Measurements from ENCODE around the gene ROR2. TPM values are rescaled to one million over a fixed set of nuclear protein-coding genes. Genes with fewer than 3 reads are reported as not detected.

ROR2 gene
- total RNA-seq, 1 experiment from 2014 or later = 2.7 TPM

DNA sequence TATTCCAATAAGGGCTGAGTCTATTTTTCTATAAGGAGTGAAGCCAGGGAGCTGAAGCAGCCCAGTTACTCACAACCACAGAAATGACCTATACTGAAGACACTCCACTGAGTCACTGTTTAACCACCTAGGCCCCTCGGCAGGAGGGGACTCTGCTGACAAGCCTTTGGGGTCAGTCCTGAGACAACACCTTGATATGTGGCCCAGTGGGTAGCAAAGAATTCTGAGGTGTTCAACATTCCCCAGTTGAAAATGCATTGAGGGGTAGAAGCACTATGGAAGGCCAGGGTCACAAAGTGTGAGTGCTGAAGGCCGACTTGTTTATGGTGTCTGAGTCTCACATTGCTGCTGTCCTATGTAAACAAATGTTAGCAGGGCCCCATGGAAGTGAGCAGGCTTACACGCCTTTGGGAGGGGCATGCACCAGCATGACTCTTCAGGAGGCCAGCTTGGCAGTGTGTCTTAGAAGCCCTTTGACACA, 413.8 kb downstream of the ROR2 start:
- Histone ChIP-seq H3K79me1 (ENCODE audit: insufficient read depth, low read depth, low read length, poor library complexity, severe bottlenecking) (no peaks in the 10 kb centered on the region), H4K5ac (ENCODE audit: insufficient read length, low read depth, low read length) (no peak overlapping the region), H3K27me3 (ENCODE audit: insufficient read depth, low read length) (no peaks in the 10 kb centered on the region), H2BK15ac (ENCODE audit: low read depth, low read length) (no peak overlapping the region), H3K79me2 (ENCODE audit: insufficient read depth, low read length) (no peaks in the 10 kb centered on the region), H3K27ac (ENCODE audit: insufficient read length, low read depth, low read length) (no peak overlapping the region), H3T11ph (ENCODE audit: low read length) (no peak overlapping the region), H4K8ac (replicated peaks; ENCODE audit: insufficient read length, low read depth, low read length) (no peak overlapping the region), H2BK20ac (ENCODE audit: low read depth, low read length, poor library complexity, severe bottlenecking) (no peak overlapping the region), H3K9me3 (ENCODE audit: control insufficient read depth, low read depth, low read length) (no peaks in the 10 kb centered on the region), H3K23ac (ENCODE audit: insufficient read length, low read depth, low read length) (no peak overlapping the region), H2BK120ac (ENCODE audit: low read depth, low read length, poor library complexity, severe bottlenecking) (no peak overlapping the region), H3K56ac (ENCODE audit: insufficient read length, low read depth, low read length) (no peak overlapping the region), H3K9ac (ENCODE audit: extremely low read depth, insufficient read length, low read length) (no peak overlapping the region), H4K91ac (ENCODE audit: insufficient read length, low read depth, low read length) (no peak overlapping the region), H3K18ac (ENCODE audit: insufficient read length, low read depth, low read length) (no peak overlapping the region), H3K23me2 (ENCODE audit: insufficient read length, low read depth, low read length, poor library complexity, severe bottlenecking) (no peaks in the 10 kb centered on the region), H2AK5ac (ENCODE audit: insufficient read length, low read length) (no peak overlapping the region), H3K4ac (ENCODE audit: low read depth, low read length) (no peak overlapping the region), H2BK12ac (ENCODE audit: insufficient read length, low read depth, low read length) (no peak overlapping the region), H3K14ac (ENCODE audit: insufficient read depth, low read length) (no peak overlapping the region), H2BK5ac (ENCODE audit: insufficient read length, low read length) (no peak overlapping the region), H3K4me1 (ENCODE audit: insufficient read depth, low read length) (no peaks in the 10 kb centered on the region), H3K4me2 (ENCODE audit: insufficient read depth, insufficient read length, low read length) (no peak overlapping the region), H2AFZ (ENCODE audit: low read length) (no peak overlapping the region), H4K20me1 (ENCODE audit: control insufficient read depth, insufficient read depth, insufficient read length) (no peaks in the 10 kb centered on the region)
- no peak for TF ChIP-seq CTCF (conservative IDR thresholded peaks at IDR 0.05)
- H3K4me3 Mint-ChIP-seq = no peak overlapping the region
- H3K27ac Mint-ChIP-seq = no peak overlapping the region
- no CpG with 5 or more reads among the region's 3 CpGs for WGBS (ENCODE audit: extremely low coverage, insufficient read length, low lambda C conversion rate)
- H3K9me3 Mint-ChIP-seq = no peaks in the 10 kb centered on the region
- peaks cover 14 to 19% of the 10 kb centered on the region in 2 experiments for H3K4me1 Mint-ChIP-seq
- no peak for DNase-seq
- H3K36me3 Mint-ChIP-seq (ENCODE audit: insufficient read depth in 1 of 3, low read depth in 3 of 3) = no peaks in the 10 kb centered on the region
- H3K27me3 Mint-ChIP-seq (ENCODE audit: low read depth) = no peaks in the 10 kb centered on the region
